HepG2 (cell line): ENCODE data around the gene P4HB. TPM values are rescaled to one million over a fixed set of nuclear protein-coding genes. Genes with fewer than 3 reads are reported as not detected.
A peak's percentile ranks its signal among the peaks of the same experiment; 100 is the strongest.

Experiments
- ARHGAP35 ChIP-seq: sonication (generic); formaldehyde crosslinking; IDR thresholded peaks from 2 replicates; pipeline ENCODE4 v1.9.0; 2022; ENCODE audit warnings: mild to moderate bottlenecking, inconsistent platforms, moderate library complexity, missing genetic modification reagents, borderline replicate concordance
- KLF13 ChIP-seq: sonication (generic); formaldehyde crosslinking; IDR thresholded peaks from 2 replicates; pipeline ENCODE4 v1.4.0; 2020; ENCODE audit warnings: mild to moderate bottlenecking, missing genetic modification reagents
- RARA ChIP-seq: IDR thresholded peaks from 2 replicates; pipeline ENCODE4 v1.6.1; 2016; ENCODE audit warnings: missing genetic modification reagents, missing compliant biosample characterization
- SOX13 ChIP-seq, 3 experiments: fragments of 450-650 bp in 1 of 3; sonication (generic) in 1 of 3; formaldehyde crosslinking in 1 of 3; IDR thresholded peaks in 2 of 3; conservative IDR thresholded peaks in 1 of 3; 2 replicates each; pipeline versions ENCODE4 v1.5.0 to v1.6.1; 2016 to 2020; ENCODE audit warnings: antibody characterized with exemption in 1 of 3, mild to moderate bottlenecking in 1 of 3, missing compliant biosample characterization in 1 of 3, missing genetic modification reagents in 1 of 3, moderate library complexity in 1 of 3
- TCF7L2 ChIP-seq: IDR thresholded peaks from 2 replicates; pipeline ENCODE4 v1.6.1; 2011; ENCODE audit warnings: mild to moderate bottlenecking, low read depth, low read length, moderate library complexity
- ZEB1 ChIP-seq: IDR thresholded peaks from 2 replicates; pipeline ENCODE4 v1.6.1; 2012; ENCODE audit warnings: mild to moderate bottlenecking, low read depth, inconsistent platforms; ENCODE audit not compliant: insufficient replicate concordance
- ZNF160 ChIP-seq: sonication (generic); formaldehyde crosslinking; IDR thresholded peaks from 2 replicates; pipeline ENCODE4 v1.8.0; 2022; ENCODE audit warnings: mild to moderate bottlenecking, inconsistent platforms, missing genetic modification reagents
- ZNF251 ChIP-seq: sonication (generic); formaldehyde crosslinking; IDR thresholded peaks from 2 replicates; pipeline ENCODE4 v1.9.0; 2021; ENCODE audit warnings: mild to moderate bottlenecking, missing genetic modification reagents
- ZNF33B ChIP-seq: sonication (generic); formaldehyde crosslinking; IDR thresholded peaks from 2 replicates; pipeline ENCODE4 v1.5.1; 2020; ENCODE audit warnings: mild to moderate bottlenecking, missing genetic modification reagents
- ZNF552 ChIP-seq: sonication (generic); formaldehyde crosslinking; IDR thresholded peaks from 2 replicates; pipeline ENCODE4 v1.9.0; 2022; ENCODE audit warnings: missing genetic modification reagents, mild to moderate bottlenecking, borderline replicate concordance
- ZNF768 ChIP-seq: sonication (generic); formaldehyde crosslinking; IDR thresholded peaks from 2 replicates; pipeline ENCODE4 v1.4.0; 2020; ENCODE audit warnings: missing genetic modification reagents
- polyA plus RNA-seq, 8 experiments: library from polyadenylated mRNA; depleted of rRNA in 3 of 8; stranded (reverse) in 7 of 8; unstranded in 1 of 8; fragments of >200 nt; fragmentation: Illumina TruSeq in 4 of 8; extraction: Trizol in 4 of 8; gene quantifications; 2 replicates each; pipeline versions ENCODE4 v1.2.1 to v1.2.3, GENCODE V29; 2011 to 2016; ENCODE audit warnings: low read depth in 4 of 8, missing spikeins in 1 of 8, mixed read lengths in 1 of 8; ENCODE audit not compliant: insufficient read depth in 1 of 8
- total RNA-seq, 5 experiments: library from RNA; depleted of rRNA; stranded (reverse); fragments of >200 nt; fragmentation: Illumina TruSeq; extraction: Trizol; gene quantifications; 2 replicates each; pipeline ENCODE4 v1.2.3, GENCODE V29; 2016; ENCODE audit warnings: low read depth in 1 of 5
- TF ChIP-seq, protein P1 (sequence below): sonication (generic); formaldehyde crosslinking; IDR thresholded peaks from 2 replicates; pipeline ENCODE4 v1.9.0; 2021; ENCODE audit warnings: missing genetic modification reagents, mild to moderate bottlenecking, borderline replicate concordance
- TF ChIP-seq, protein P2 (sequence below): sonication (generic); formaldehyde crosslinking; IDR thresholded peaks from 2 replicates; pipeline ENCODE4 v1.8.0; 2023; ENCODE audit warnings: mild to moderate bottlenecking, missing genetic modification reagents
- TF ChIP-seq, protein P3 (sequence below): sonication (generic); formaldehyde crosslinking; IDR thresholded peaks from 2 replicates; pipeline ENCODE4 v1.4.0; 2020; ENCODE audit warnings: missing genetic modification reagents
- TF ChIP-seq, protein P4 (sequence below): IDR thresholded peaks from 2 replicates; pipeline ENCODE4 v1.6.1; 2016; ENCODE audit warnings: missing genetic modification reagents, missing compliant biosample characterization
- TF ChIP-seq, protein P5 (sequence below), 2 experiments: IDR thresholded peaks; 2 replicates each; pipeline ENCODE4 v1.6.1; 2011 to 2012; ENCODE audit warnings: low read length in 2 of 2, borderline replicate concordance in 1 of 2, low read depth in 1 of 2, mild to moderate bottlenecking in 1 of 2, moderate library complexity in 1 of 2

The P4HB gene
- total and polyA plus RNA-seq, 2 of the 13 experiments (the other 11 are each of a cell fraction or from before 2014, with no cell fraction given), result 185 to 782 TPM

DNA sequence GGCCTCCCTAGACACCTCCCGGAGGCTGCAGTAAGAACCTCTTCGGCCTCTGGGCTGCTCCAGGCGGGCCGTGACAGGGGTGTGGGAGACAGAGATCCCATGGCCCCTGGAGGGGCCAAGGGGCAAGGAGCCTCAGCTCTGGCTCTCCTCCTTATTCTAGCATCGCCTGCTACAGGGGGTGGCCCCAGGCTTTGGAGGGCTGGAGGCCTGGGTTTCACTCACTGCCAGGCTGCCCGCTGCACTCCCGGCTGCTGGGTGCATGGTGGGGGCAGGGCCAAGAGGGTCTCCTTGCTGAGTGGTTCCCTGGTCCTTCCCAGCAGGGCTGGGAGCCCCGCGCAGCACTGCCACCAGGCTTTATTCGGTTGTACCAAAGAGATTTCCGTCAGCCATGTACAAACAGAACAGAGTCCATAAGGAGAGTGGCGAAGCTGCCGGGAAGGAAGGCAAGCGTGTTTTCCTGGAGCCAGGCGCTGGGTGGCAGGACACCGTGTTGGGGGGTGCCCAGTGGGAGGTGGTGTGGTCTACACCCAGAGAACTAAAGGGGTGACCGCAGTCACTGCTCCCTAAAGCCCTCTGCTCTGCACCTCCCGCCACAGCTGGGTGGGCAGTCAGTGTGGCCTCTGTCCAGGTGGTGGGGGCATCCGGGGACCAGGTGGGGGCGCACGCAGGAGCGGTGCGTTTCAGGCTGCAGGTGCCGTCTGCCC, 43.7 kb upstream of the P4HB start (continued):
- TF ChIP-seq ZEB1 (no peak), TCF7L2 (no peak), ZNF768 (0 out of 2 replicates have a peak, but pooled peaks have one; percentile 53), SOX13 (IDR thresholded peaks at IDR 0.05) (no peak), SOX13 (CRISPR knock-in tag; conservative IDR thresholded peaks at IDR 0.05 in 1 of 2, IDR thresholded peaks at IDR 0.05 in 1 of 2) (no peak), ZNF251 (no peak), ARHGAP35 (CRISPR knock-in tag) (no peak), ZNF552 (CRISPR knock-in tag) (no peak), KLF13 (CRISPR knock-in tag) (no peak), RARA (no peak), ZNF33B (CRISPR knock-in tag) (no peak), ZNF160 (CRISPR knock-in tag) (no peak)
- TF ChIP-seq, protein P1, sequence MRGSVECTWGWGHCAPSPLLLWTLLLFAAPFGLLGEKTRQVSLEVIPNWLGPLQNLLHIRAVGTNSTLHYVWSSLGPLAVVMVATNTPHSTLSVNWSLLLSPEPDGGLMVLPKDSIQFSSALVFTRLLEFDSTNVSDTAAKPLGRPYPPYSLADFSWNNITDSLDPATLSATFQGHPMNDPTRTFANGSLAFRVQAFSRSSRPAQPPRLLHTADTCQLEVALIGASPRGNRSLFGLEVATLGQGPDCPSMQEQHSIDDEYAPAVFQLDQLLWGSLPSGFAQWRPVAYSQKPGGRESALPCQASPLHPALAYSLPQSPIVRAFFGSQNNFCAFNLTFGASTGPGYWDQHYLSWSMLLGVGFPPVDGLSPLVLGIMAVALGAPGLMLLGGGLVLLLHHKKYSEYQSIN (CRISPR knock-in tag), result no peak
- TF ChIP-seq, protein P2, sequence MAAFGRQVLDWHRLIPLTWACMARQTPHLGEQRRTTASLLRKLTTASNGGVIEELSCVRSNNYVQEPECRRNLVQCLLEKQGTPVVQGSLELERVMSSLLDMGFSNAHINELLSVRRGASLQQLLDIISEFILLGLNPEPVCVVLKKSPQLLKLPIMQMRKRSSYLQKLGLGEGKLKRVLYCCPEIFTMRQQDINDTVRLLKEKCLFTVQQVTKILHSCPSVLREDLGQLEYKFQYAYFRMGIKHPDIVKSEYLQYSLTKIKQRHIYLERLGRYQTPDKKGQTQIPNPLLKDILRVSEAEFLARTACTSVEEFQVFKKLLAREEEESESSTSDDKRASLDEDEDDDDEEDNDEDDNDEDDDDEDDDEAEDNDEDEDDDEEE (CRISPR knock-in tag), result no peak
- TF ChIP-seq, protein P3, sequence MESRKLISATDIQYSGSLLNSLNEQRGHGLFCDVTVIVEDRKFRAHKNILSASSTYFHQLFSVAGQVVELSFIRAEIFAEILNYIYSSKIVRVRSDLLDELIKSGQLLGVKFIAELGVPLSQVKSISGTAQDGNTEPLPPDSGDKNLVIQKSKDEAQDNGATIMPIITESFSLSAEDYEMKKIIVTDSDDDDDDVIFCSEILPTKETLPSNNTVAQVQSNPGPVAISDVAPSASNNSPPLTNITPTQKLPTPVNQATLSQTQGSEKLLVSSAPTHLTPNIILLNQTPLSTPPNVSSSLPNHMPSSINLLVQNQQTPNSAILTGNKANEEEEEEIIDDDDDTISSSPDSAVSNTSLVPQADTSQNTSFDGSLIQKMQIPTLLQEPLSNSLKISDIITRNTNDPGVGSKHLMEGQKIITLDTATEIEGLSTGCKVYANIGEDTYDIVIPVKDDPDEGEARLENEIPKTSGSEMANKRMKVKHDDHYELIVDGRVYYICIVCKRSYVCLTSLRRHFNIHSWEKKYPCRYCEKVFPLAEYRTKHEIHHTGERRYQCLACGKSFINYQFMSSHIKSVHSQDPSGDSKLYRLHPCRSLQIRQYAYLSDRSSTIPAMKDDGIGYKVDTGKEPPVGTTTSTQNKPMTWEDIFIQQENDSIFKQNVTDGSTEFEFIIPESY (CRISPR knock-in tag), result peak; percentile 59; the same call in 1 of the 2 replicates
- TF ChIP-seq, protein P4, sequence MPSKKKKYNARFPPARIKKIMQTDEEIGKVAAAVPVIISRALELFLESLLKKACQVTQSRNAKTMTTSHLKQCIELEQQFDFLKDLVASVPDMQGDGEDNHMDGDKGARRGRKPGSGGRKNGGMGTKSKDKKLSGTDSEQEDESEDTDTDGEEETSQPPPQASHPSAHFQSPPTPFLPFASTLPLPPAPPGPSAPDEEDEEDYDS (CRISPR knock-in tag), result no peak
- TF ChIP-seq, protein P5, sequence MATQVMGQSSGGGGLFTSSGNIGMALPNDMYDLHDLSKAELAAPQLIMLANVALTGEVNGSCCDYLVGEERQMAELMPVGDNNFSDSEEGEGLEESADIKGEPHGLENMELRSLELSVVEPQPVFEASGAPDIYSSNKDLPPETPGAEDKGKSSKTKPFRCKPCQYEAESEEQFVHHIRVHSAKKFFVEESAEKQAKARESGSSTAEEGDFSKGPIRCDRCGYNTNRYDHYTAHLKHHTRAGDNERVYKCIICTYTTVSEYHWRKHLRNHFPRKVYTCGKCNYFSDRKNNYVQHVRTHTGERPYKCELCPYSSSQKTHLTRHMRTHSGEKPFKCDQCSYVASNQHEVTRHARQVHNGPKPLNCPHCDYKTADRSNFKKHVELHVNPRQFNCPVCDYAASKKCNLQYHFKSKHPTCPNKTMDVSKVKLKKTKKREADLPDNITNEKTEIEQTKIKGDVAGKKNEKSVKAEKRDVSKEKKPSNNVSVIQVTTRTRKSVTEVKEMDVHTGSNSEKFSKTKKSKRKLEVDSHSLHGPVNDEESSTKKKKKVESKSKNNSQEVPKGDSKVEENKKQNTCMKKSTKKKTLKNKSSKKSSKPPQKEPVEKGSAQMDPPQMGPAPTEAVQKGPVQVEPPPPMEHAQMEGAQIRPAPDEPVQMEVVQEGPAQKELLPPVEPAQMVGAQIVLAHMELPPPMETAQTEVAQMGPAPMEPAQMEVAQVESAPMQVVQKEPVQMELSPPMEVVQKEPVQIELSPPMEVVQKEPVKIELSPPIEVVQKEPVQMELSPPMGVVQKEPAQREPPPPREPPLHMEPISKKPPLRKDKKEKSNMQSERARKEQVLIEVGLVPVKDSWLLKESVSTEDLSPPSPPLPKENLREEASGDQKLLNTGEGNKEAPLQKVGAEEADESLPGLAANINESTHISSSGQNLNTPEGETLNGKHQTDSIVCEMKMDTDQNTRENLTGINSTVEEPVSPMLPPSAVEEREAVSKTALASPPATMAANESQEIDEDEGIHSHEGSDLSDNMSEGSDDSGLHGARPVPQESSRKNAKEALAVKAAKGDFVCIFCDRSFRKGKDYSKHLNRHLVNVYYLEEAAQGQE (IDR thresholded peaks at IDR 0.05; ENCODE audit: borderline replicate concordance in 1 of 2, low read depth in 1 of 2, low read length in 2 of 2), result no peak
